Motor neuron (in vitro differentiated cells): ENCODE data around the gene SPTBN4. TPM values are rescaled to one million over a fixed set of nuclear protein-coding genes. Genes with fewer than 3 reads are reported as not detected.
A peak's percentile ranks its signal among the peaks of the same experiment; 100 is the strongest.

Source experiments
- ATAC-seq, 8 experiments: fragments of 200-7000 bp; cut with Tn5 transposase; replicated peaks in 6 of 8; 2 replicates each; pipeline ENCODE4 v1.8.0; 2021; ENCODE audit warnings: mild to moderate bottlenecking in 8 of 8, moderate library complexity in 8 of 8
- H3K27ac ChIP-seq, 2 donors: fragments of 250-450 bp; sonication (Bioruptor Pico); 2 replicates each; pipeline ENCODE4 v1.9.0; 2021; ENCODE audit warnings: antibody characterized with exemption in 2 of 2, mild to moderate bottlenecking in 2 of 2, moderate library complexity in 1 of 2
- H3K4me1 ChIP-seq, 2 donors: fragments of 250-450 bp; sonication (Bioruptor Pico); replicated peaks in 1 of 2; 2 replicates each; pipeline ENCODE4 v1.6.1; 2021; ENCODE audit warnings: antibody characterized with exemption in 2 of 2, mild to moderate bottlenecking in 2 of 2, moderate library complexity in 1 of 2
- H3K4me3 ChIP-seq, 5 donors: fragments of 250-450 bp; sonication (Bioruptor Pico); 2 replicates each; pipeline ENCODE4 v1.9.0; 2021; ENCODE audit warnings: antibody characterized with exemption in 5 of 5, mild to moderate bottlenecking in 5 of 5, moderate library complexity in 4 of 5
- WGBS, 10 experiments: fragments of 450-650 bp; shearing (Covaris generic); methylation state at CpG; one replicate each; pipeline ENCODE4 v1.0.0; 2022; 5-methylcytosine and 5-hydroxymethylcytosine counted together
- in situ Hi-C, 9 experiments: fragments of 400-800 bp; cut with MboI; loops; one replicate each; pipeline ENCODE4 v1.15.0; 2021; ENCODE audit warnings: low sequenced_read_pairs in 9 of 9, low pct_unique_long_range_greater_than_20kb in 2 of 9; ENCODE audit not compliant: unreplicated experiment in 9 of 9
- total RNA-seq, 8 experiments: library from RNA; unstranded; fragments of 300-600 nt; gene quantifications; 2 replicates each; pipeline versions ENCODE4 v1.2.3 to v1.2.4, GENCODE V29; 2022

SPTBN4 gene
- total RNA-seq, 8 experiments from 2014 or later = 0.56 to 10.1 (median 3.0) TPM

DNA sequence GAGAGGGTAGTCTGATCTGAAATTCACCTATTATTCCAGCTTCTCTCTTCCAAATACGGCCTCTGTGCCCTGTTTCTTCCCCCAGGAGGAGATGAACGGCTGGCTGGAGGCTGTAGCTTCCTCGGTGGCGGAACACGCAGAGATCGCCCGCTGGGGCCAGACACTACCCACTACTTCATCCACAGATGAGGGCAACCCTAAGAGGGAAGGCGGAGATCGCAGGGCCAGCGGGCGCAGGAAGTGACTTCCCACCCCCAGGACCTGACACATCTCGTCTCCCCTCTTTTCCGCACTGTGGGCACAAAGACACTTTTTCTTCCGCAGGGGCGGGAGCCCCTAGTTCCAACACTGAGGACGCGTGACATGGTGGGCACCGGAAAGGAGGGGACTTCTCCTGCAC, 108.5 kb downstream of the SPTBN4 start:
- Histone ChIP-seq H3K4me1 (peaks cover 3 to 7% of the 10 kb centered on the region in 2 donors), H3K27ac (no peak overlapping the region), H3K4me3 (no peak overlapping the region)
- WGBS, 10 experiments = 47 to 91% (median 80%) methylated on average over 1 to 10 of the region's 18 CpGs; no CpG with 5 or more reads in 3 of the 10 experiments
- no peak for ATAC-seq
- in situ Hi-C loops = no loop called here

DNA sequence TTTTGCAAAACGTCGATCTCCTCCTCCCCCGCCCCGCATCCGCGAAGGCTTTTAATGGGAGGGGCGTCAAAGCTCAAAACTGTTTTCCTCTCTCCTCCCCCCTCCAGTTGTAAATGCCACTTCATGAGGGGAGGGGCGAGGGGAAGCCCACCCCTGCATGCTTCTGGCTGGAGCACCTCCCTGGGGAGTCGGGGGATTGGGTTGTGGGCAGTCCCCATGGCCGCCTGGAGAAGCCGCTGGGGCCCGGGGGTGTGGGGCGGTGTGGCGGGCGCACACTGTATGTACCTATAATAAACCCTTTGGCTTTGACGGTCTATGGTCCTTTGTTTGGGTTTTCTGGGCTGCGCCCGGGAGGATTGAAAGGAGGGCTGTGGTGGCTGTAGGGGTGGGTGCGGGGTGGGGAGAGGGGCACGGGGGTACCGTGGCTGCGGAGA, 109.4 kb downstream of the SPTBN4 start:
- in situ Hi-C loops = no loop called here
- Histone ChIP-seq H3K27ac (no peak overlapping the region), H3K4me3 (peak overlapping the region; percentile 57 to 77 (median 67)), H3K4me1 (peaks cover 3 to 4% of the 10 kb centered on the region in 2 donors)
- no CpG with 5 or more reads among the region's 22 CpGs for WGBS, 10 experiments
- ATAC-seq = peak; percentile 5 to 40 (median 28)

DNA sequence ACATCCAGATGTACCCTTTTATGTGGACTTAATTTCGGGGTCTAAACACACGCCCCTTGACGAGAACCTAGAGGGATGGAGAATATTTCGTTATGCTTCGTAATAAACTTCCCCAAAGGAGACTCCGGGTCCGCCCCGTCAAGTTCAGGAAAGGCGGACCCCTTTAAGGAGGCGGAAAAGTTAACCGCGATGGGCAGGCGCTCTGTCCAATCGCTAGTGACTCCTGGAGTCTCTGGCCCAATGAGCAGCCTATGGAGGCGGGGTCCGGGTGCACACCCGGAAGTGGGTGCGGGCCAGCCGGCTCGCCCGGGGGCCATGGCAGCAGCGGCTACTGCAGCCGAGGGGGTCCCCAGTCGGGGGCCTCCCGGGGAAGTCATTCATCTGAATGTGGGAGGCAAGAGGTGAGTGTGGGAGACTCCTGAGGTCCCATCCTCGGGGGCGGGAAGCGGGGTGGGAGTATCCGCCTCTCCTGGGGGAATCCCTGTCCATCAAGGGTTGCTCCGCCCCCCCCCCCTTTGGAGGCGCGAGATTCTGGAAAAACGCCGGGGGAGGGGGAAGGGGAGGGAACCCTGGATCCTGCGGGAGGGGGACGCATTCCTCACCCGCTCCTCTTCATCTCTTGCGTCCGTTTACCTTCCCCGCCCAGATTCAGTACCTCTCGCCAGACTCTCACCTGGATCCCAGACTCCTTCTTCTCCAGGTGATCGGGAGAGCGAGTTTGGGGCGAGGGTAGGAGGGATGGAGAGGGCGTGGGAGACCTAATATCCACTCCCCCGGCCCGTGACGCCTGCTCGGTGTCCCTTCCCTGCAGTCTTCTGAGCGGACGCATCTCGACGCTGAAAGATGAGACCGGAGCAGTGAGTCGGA, 110.0 kb downstream of the SPTBN4 start, which contains the start of gene SHKBP1:
Gene SHKBP1, plus strand, starts transcription at position 289 of the 867 bp plus-strand sequence. Its CDS starts 27 bp downstream, at position 316.
- ATAC-seq = peak; percentile 98 to 100 (median 99)
- H3K4me1 ChIP-seq = peaks cover 3% of the 10 kb centered on the region in 2 donors
- no peak within 1 kb of the TSS for H3K27ac ChIP-seq
- in situ Hi-C loops = no loop called here
- 0% methylated on average over 1 to 5 of the region's 55 CpGs; no CpG with 5 or more reads in 6 of the 10 experiments for WGBS, 10 experiments
- H3K4me3 ChIP-seq = peak within 1 kb of the TSS; percentile 57 to 77 (median 67)

DNA sequence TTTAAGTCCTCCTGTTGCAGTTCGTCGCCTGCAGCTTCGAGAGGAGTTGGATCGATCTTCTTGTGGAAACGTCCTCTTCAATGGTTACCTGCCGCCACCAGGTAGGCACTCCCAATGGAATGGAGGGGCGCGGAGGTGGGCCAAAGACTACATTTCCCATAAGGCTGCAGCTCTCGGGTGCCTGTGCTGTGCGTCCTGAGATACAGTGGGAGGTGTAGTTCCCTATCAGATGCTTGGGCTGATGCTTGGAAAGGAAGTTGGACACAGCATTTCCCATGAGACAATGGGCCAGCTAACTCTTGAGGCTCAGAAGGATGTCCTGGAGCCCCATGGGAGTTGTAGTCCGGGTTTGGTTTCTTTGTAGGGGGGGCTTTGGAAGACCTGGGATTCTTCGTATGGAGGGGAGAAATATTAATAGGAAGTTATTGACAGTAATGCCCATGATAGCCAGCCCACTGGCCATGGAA, 111.7 kb downstream of the SPTBN4 start:
- no peak overlapping the region for H3K27ac ChIP-seq
- no peak overlapping the region for H3K4me3 ChIP-seq
- ATAC-seq = no peak
- peaks cover 3% of the 10 kb centered on the region in 2 donors for H3K4me1 ChIP-seq
- WGBS, 10 experiments = 60 to 100% (median 80%) methylated on average over 1 to 7 of the region's 12 CpGs; no CpG with 5 or more reads in 3 of the 10 experiments
- in situ Hi-C loops = no loop called here

- 83 to 96% (median 92%) methylated on average over 2 to 8 of the region's 13 CpGs; no CpG with 5 or more reads in 3 of the 10 experiments for WGBS, 10 experiments
- Histone ChIP-seq H3K27ac (no peak overlapping the region), H3K4me3 (no peak overlapping the region), H3K4me1 (peaks cover 3% of the 10 kb centered on the region in 2 donors)
- no peak for ATAC-seq
- in situ Hi-C loops = no loop called here
These were observed 113.8 kb downstream of the SPTBN4 start for GRCh38 chr19:40580619-40581018.

DNA sequence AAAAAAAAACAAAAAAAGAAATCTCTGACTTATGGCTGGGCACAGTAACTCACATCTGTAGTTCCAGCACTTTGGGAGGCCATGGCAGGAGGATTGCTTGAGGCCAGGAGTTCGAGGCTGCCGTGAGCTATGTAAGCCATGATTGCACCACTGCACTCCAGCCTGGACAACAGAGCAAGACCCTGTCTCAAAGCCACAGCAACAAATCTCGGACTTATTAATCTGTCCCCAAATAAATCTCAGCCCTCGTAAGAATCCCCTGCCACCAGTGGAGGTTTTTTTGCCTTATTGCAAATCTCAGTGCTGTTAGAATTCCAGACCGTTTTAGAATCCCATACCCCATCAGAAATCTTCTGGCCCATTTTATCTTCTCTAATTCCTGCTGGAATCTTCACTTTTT, 114.7 kb downstream of the SPTBN4 start:
- H3K4me3 ChIP-seq = no peak overlapping the region
- no peak for ATAC-seq
- 67 to 100% (median 86%) methylated on average over 1 to 5 of the region's 5 CpGs; no CpG with 5 or more reads in 1 of the 10 experiments for WGBS, 10 experiments
- in situ Hi-C loops = no loop called here
- H3K4me1 ChIP-seq = peaks cover 3% of the 10 kb centered on the region in 2 donors
- no peak overlapping the region for H3K27ac ChIP-seq

DNA sequence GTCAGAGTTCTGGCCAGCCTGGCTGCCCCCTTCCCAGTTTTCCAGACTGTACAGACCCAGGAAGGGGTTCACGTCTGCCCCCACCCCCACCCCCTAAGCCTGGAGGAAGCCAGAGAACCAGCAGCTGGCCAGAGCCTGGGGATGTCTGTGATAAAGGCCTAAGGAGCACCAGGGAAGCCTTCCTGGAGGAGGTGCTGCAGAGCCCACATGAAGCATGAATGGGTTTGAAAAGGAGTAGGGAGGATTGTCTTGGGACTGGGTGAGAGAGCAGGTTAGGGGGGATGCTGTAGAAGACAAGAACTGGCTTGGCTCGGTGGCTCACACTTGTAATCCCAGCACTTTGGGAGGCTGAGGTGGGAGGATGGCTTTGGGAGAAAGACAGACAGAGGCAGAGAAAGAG, 115.7 kb downstream of the SPTBN4 start:
- Histone ChIP-seq H3K27ac (no peak overlapping the region), H3K4me3 (no peak overlapping the region), H3K4me1 (peaks cover 1 to 2% of the 10 kb centered on the region in 2 donors)
- no peak for ATAC-seq
- WGBS, 10 experiments = 60 to 100% (median 73%) methylated on average over 1 of the region's 2 CpGs; no CpG with 5 or more reads in 6 of the 10 experiments
- in situ Hi-C loops = no loop called here

DNA sequence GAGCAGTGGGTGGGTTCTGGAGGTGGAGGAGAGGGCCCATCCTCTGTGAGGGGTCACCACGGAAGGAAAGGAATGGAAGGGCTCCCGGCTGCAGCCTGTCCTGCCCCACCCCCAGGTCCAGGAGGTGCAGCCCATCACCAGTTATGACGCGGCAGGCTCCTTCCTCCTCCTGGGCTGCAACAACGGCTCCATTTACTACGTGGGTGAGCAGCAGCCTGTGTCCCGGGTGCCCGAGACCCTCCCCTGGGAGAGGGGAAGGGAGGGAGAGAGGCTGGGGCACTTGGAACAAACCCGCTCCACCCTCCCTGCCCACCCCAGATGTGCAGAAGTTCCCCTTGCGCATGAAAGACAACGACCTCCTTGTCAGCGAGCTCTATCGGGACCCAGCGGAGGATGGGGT, 116.5 kb downstream of the SPTBN4 start:
- no peak overlapping the region for H3K27ac ChIP-seq
- WGBS, 10 experiments = 60 to 82% methylated on average over 1 to 6 of the region's 14 CpGs; no CpG with 5 or more reads in 8 of the 10 experiments
- no peak for ATAC-seq
- H3K4me1 ChIP-seq = no peaks in the 10 kb centered on the region
- in situ Hi-C loops = no loop called here
- no peak overlapping the region for H3K4me3 ChIP-seq

DNA sequence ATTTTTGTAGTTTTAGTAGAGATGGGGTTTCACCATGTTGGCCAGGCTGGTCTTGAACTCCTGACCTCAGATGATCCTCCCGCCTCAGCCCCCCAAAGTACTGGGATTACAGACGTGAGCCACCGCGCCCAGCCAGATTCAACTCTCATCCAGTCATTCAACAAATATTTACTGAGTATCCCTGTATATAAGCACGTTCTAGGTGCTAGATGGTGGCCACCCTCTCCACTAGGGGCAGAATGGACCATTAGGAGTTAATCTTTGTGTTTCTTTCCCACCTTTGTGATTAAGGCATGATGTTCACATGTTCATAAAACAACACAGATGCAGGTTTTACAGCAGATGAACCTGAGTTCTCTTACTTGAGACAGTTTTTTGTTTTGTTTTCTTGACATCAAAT, 117.2 kb downstream of the SPTBN4 start:
- H3K4me3 ChIP-seq = no peak overlapping the region
- ATAC-seq = no peak
- no peaks in the 10 kb centered on the region for H3K4me1 ChIP-seq
- in situ Hi-C loops = no loop called here
- H3K27ac ChIP-seq = no peak overlapping the region
- WGBS, 10 experiments = 20 to 93% (median 80%) methylated on average over 1 to 3 of the region's 5 CpGs; no CpG with 5 or more reads in 4 of the 10 experiments

- WGBS, 10 experiments = 40 to 100% (median 88%) methylated on average over 3 to 10 of the region's 11 CpGs; no CpG with 5 or more reads in 1 of the 10 experiments
- no peak for ATAC-seq
- H3K4me1 ChIP-seq = no peaks in the 10 kb centered on the region
- H3K27ac ChIP-seq = no peak overlapping the region
- in situ Hi-C loops = no loop called here
- H3K4me3 ChIP-seq = no peak overlapping the region
These were observed 118.6 kb downstream of the SPTBN4 start for GRCh38 chr19:40585241-40585981.

DNA sequence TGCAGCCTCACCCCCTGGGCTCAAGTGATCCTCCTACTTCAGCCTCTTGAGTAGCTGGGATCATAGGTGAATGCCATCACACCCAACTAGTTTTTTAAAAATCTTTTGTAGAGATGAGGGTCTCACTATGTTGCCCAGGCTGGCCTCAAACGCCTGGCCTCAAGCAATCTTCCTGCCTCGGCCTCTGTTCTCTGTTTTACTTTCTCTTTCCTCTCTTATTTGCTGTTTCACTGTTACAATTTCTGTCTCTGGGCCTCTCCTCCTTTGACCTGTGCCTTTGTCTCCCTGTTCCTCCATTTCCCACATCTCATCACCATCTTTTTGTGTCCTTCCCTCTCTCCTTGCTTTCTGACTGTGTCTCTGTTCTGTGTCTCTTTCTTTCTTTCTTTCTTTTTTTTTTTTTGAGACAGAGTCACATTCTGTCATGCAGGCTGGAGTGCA, 119.2 kb downstream of the SPTBN4 start:
- no peak overlapping the region for H3K27ac ChIP-seq
- no peak overlapping the region for H3K4me3 ChIP-seq
- in situ Hi-C loops = no loop called here
- no peaks in the 10 kb centered on the region for H3K4me1 ChIP-seq
- no peak for ATAC-seq
- 40 to 95% (median 82%) methylated on average over 1 to 2 of the region's 2 CpGs; no CpG with 5 or more reads in 1 of the 10 experiments for WGBS, 10 experiments

- no peaks in the 10 kb centered on the region for H3K4me1 ChIP-seq
- ATAC-seq = no peak
- WGBS, 10 experiments = 60 to 100% (median 99%) methylated on average over 1 to 6 of the region's 14 CpGs; no CpG with 5 or more reads in 4 of the 10 experiments
- H3K4me3 ChIP-seq = no peak overlapping the region
- in situ Hi-C loops = no loop called here
- no peak overlapping the region for H3K27ac ChIP-seq
These were observed 119.8 kb downstream of the SPTBN4 start for GRCh38 chr19:40586611-40587010.
